Thoracic aorta (tissue), 2 donors: ENCODE data around the gene SGPL1. TPM values are rescaled to one million over a fixed set of nuclear protein-coding genes. Genes with fewer than 3 reads are reported as not detected.

ENCODE experiments used
- ATAC-seq: fragments of 150-250 bp; one replicate; pipeline ENCODE4 v1.8.0; 2017; ENCODE audit warnings: low read depth; ENCODE audit not compliant: insufficient number of reproducible peaks, low FRiP score
- DNase-seq: peaks from one replicate; pipeline ENCODE4 v3.0.0-alpha.2; 2020; ENCODE audit warnings: low spot score
- H3K27ac ChIP-seq, 2 donors: fragments of 200-600 bp; sonication (generic); 1 replicate in 1 of 2; 2 replicates in 1 of 2; pipeline ENCODE4 v1.5.1; 2016; ENCODE audit warnings: mild to moderate bottlenecking in 2 of 2, moderate library complexity in 2 of 2
- H3K27me3 ChIP-seq: fragments of 200-600 bp; sonication (generic); replicated peaks from 2 replicates; pipeline ENCODE4 v1.6.0; 2016; ENCODE audit warnings: mild to moderate bottlenecking; ENCODE audit not compliant: insufficient read depth
- H3K36me3 ChIP-seq: fragments of 200-600 bp; sonication (generic); one replicate; pipeline ENCODE4 v1.5.1; 2016
- H3K4me1 ChIP-seq, 2 donors: fragments of 200-600 bp; sonication (generic); 1 replicate in 1 of 2; 2 replicates in 1 of 2; pipeline versions ENCODE4 v1.5.1 to v1.6.0; 2016; ENCODE audit warnings: low read depth in 2 of 2, mild to moderate bottlenecking in 1 of 2; ENCODE audit not compliant: control insufficient read depth in 1 of 2
- H3K4me3 ChIP-seq: fragments of 200-600 bp; sonication (generic); 2 replicates; pipeline ENCODE4 v1.5.1; 2016; ENCODE audit warnings: mild to moderate bottlenecking
- H3K9me3 ChIP-seq: fragments of 200-600 bp; sonication (generic); 2 replicates; pipeline ENCODE4 v1.5.1; 2016
- total RNA-seq, 2 donors: library from RNA; depleted of rRNA; stranded (reverse); fragments of >200 nt; gene quantifications; one replicate each; pipeline versions ENCODE4 v1.1.0 to v1.2.3, GENCODE V29; 2016
- TF ChIP-seq, protein P1 (sequence below): fragments of 200-600 bp; sonication (generic); IDR thresholded peaks from one replicate; pipeline ENCODE4 v1.5.1; 2019; ENCODE audit warnings: antibody characterized with exemption

Gene SGPL1
- total RNA-seq, 2 donors from 2014 or later: 15.0 to 26.0 TPM

DNA sequence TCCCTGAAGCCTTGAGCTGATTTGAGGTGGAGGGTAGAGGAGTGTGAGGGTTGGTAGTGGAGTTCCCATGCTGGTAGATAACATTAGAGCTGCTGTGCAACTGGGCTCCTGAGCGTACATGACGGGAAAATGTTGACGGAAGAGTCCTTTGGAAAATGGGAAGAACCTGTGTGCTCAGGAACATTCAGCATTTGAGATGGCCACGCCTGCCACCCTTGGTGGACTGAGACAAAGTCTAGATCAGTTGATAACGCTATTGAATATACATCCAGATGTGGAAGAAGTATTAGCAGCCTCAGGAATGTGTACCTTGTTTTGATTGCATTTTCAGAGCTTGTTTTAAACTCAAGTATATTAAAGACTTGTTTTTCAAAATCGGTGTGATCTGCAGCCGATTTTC, 56.5 kb downstream of the SGPL1 start:
- DNase-seq: no peak
- H3K9me3 ChIP-seq: no peaks in the 10 kb centered on the region
- H3K4me3 ChIP-seq: no peak overlapping the region
- no peaks in the 10 kb centered on the region for H3K4me1 ChIP-seq
- H3K36me3 ChIP-seq: peaks cover 44% of the 10 kb centered on the region
- no peak for ATAC-seq
- TF ChIP-seq, protein P1, sequence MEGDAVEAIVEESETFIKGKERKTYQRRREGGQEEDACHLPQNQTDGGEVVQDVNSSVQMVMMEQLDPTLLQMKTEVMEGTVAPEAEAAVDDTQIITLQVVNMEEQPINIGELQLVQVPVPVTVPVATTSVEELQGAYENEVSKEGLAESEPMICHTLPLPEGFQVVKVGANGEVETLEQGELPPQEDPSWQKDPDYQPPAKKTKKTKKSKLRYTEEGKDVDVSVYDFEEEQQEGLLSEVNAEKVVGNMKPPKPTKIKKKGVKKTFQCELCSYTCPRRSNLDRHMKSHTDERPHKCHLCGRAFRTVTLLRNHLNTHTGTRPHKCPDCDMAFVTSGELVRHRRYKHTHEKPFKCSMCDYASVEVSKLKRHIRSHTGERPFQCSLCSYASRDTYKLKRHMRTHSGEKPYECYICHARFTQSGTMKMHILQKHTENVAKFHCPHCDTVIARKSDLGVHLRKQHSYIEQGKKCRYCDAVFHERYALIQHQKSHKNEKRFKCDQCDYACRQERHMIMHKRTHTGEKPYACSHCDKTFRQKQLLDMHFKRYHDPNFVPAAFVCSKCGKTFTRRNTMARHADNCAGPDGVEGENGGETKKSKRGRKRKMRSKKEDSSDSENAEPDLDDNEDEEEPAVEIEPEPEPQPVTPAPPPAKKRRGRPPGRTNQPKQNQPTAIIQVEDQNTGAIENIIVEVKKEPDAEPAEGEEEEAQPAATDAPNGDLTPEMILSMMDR: no peak
- no peak overlapping the region for H3K27ac ChIP-seq
- no peaks in the 10 kb centered on the region for H3K27me3 ChIP-seq

DNA sequence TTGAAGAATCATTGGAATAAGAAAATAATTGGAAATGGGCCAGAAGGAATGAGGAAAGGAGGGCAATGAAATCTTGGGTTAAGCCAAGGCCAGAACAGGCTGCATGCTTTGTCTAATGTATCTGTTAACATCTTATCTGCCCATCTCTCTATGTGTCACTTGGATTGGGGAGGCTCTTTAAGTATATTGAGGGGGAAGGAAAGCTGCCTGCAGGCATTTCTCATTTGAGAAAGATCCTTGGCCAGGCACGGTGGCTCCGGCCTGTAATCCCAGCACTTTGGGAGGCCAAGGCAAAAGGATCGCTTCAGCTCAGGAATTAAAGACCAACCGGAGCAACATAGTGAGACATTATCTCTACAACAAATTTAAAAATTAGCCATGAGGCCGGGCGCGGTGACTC, 58.3 kb downstream of the SGPL1 start:
- TF ChIP-seq, protein P1: no peak
- DNase-seq: no peak
- Histone ChIP-seq H3K27ac (no peak overlapping the region), H3K4me1 (no peaks in the 10 kb centered on the region), H3K27me3 (no peaks in the 10 kb centered on the region), H3K9me3 (no peaks in the 10 kb centered on the region), H3K36me3 (peaks cover 44% of the 10 kb centered on the region), H3K4me3 (no peak overlapping the region)
- no peak for ATAC-seq

DNA sequence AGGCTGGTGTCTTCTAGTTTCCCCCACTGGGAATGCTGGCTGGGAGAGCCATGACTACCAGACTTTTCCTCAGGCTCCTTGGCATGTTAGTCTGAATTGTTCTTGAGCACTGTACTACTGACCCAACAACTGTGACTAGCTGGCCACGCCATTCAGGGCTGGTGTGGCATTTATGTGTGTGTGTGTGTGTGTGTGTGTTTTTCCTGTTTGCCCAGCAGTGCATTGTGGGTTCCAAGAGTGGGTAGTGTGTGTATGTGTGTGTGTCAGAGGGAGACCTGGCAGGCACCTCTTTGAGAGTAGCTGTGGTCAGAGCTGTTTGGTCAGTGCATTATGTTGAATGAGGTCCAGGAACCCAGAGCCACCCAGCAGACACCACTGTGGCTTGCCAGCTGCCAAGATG, 63.5 kb downstream of the SGPL1 start:
- H3K9me3 ChIP-seq: no peaks in the 10 kb centered on the region
- H3K4me3 ChIP-seq: no peak overlapping the region
- ATAC-seq (no peak), DNase-seq (no peak)
- H3K4me1 ChIP-seq: no peaks in the 10 kb centered on the region
- no peaks in the 10 kb centered on the region for H3K27me3 ChIP-seq
- peaks cover 11% of the 10 kb centered on the region for H3K36me3 ChIP-seq
- TF ChIP-seq, protein P1: no peak
- H3K27ac ChIP-seq: no peak overlapping the region

DNA sequence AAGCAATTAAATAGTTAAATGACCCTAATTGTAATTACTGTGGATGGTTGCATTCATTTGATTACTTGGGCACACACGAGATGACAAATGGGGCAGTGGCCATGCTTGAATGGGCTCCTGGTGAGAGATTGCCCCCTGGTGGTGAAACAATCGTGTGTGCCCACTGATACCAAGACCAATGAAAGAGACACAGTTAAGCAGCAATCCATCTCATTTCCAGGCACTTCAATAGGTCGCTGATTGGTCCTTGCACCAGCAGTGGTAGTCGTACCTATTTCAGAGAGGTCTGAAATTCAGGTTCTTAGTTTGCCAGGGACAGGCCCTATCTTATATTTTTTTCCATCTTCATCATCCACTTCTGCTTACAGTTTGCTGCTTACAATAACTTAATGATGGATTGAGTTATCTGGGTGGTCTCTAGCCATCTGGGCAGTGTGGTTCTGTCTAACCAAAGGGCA, 64.4 kb downstream of the SGPL1 start:
- ATAC-seq (peak; percentile 75), DNase-seq (peak; percentile 53)
- no peaks in the 10 kb centered on the region for H3K27me3 ChIP-seq
- H3K9me3 ChIP-seq: no peaks in the 10 kb centered on the region
- H3K36me3 ChIP-seq: peaks cover 11% of the 10 kb centered on the region
- no peak overlapping the region for H3K4me3 ChIP-seq
- TF ChIP-seq, protein P1: peak; percentile 88
- no peaks in the 10 kb centered on the region for H3K4me1 ChIP-seq
- no peak overlapping the region for H3K27ac ChIP-seq

DNA sequence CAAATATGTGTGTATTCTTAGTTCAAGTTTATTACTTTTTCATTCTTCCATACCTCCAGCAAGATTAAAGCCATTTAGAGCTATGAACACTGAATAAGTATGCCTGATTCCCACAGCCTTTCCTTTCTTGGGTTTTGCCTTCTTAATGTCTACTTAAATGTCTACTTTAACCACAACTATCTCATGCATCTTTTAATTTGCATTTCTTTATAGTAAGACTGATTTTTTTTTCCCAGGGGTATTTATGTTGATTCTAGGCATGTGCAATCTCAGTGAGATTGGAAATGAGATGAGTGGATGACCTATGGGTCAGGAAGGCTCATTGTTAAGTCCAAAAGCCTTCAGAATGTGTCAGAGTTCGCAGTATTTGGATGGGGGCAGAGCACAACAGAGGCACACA, 69.0 kb downstream of the SGPL1 start:
- H3K27me3 ChIP-seq: no peaks in the 10 kb centered on the region
- H3K4me1 ChIP-seq: peaks cover 8 to 20% of the 10 kb centered on the region in 2 donors
- DNase-seq (no peak), ATAC-seq (no peak)
- H3K9me3 ChIP-seq: no peaks in the 10 kb centered on the region
- TF ChIP-seq, protein P1: no peak
- H3K4me3 ChIP-seq: no peak overlapping the region
- no peak overlapping the region for H3K27ac ChIP-seq
- no peaks in the 10 kb centered on the region for H3K36me3 ChIP-seq
